Limb (tissue), 2 donors: ENCODE measurements around the gene LRRC72.
"Not testable (repeated sequence)": the region's sequence is repeated elsewhere in the genome, so short reads cannot be mapped to it uniquely, and the experiment has no call there.

Experiments
- DNase-seq, 2 donors: peaks; one replicate each; pipeline ENCODE4 v3.0.0-alpha.2; 2016; ENCODE audit errors: extremely low spot score in 2 of 2

The LRRC72 gene

DNA sequence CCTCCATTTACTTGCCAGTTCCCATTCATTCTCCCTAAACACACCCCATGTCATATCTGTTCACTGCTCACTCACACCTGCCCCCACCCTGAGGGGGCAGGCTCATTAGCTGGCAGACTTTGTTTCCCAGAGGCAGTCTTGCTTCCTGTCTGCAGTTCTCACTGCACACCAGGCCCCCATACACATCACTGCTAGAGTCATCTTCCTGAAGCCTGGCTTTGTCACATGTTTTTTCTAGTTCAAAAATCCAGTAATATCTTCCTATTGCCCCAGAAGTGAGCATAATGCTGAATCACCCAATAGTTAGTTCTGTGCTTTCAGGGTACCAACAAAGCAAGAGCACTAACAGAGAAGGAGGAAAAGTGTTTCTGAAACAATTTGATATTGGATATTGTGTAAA lies 1.9 kb downstream of the LRRC72 start:
- no peak for DNase-seq

DNA sequence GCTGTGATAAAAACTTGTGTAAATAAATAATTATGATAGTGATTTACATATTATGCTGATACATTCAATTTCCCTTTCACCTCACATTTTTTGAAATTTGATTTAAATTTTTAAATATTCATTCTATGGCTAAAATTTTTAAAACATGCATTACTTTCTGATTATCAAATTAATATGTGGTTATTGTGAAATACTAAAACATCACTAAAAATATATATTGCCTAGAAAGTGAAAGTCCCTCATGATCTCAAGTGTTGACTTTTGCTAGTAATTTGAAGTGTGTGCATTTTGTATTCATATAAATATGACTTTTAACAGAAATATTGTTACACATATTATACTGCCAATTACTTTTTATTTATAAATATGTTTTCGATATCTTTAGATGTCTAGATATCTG lies 3.1 kb downstream of the LRRC72 start:
- no peak for DNase-seq

- DNase-seq: no peak
These were observed 5.1 kb downstream of the LRRC72 start for GRCh38 chr7:16531707-16532106.

- DNase-seq: no peak
These were observed 5.6 kb downstream of the LRRC72 start for GRCh38 chr7:16532272-16532671.

GRCh38 chr7:16535500-16535899 lies 8.9 kb downstream of the LRRC72 start:
- DNase-seq: no peak

DNA sequence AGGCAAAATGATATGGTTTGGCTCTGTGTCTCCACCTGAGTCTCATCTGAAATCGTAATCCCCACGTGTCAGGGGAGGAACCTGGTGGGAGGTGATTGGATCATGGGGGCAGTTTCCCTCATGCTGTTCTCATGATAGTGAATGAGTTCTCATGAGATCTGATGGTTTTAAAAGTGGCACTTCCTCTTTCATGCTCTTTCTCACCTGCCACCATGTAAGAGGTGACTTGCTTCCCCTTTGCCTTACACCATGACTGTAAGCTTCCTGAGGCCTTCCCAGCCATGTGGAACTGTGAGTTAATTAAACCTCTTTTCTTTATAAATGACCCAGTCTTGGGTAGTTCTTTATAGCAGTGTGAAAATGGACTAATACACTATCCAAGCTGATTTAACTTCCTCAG lies 13.9 kb downstream of the LRRC72 start:
- not testable (repeated sequence) for DNase-seq

GRCh38 chr7:16542401-16542800 lies 15.8 kb downstream of the LRRC72 start:
- DNase-seq: no peak

GRCh38 chr7:16543456-16543855 lies 16.8 kb downstream of the LRRC72 start:
- no peak for DNase-seq

- no peak for DNase-seq
These were observed 20.4 kb downstream of the LRRC72 start for GRCh38 chr7:16546921-16547505.

DNA sequence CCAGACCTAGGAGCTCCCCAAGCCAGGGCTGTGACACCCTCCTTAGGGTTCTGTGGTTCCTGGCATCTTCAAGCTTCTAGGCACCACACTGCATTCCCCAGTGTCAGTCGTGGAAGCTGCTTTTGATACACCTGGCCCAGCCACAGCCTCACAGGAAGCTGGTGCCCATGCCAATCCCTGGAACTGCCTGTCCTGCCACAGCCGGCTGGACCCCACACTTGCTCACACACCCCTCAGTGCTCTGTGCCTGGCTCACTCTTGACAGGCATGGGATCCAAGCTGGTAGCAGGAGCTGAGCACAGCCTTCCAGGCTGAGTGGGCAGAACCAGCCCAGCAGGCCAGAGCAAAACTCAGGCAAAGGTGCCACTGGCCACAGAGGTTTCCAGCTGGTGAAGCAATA lies 21.8 kb downstream of the LRRC72 start:
- no peak for DNase-seq

GRCh38 chr7:16550671-16551070 lies 24.0 kb downstream of the LRRC72 start:
- DNase-seq: no peak

DNA sequence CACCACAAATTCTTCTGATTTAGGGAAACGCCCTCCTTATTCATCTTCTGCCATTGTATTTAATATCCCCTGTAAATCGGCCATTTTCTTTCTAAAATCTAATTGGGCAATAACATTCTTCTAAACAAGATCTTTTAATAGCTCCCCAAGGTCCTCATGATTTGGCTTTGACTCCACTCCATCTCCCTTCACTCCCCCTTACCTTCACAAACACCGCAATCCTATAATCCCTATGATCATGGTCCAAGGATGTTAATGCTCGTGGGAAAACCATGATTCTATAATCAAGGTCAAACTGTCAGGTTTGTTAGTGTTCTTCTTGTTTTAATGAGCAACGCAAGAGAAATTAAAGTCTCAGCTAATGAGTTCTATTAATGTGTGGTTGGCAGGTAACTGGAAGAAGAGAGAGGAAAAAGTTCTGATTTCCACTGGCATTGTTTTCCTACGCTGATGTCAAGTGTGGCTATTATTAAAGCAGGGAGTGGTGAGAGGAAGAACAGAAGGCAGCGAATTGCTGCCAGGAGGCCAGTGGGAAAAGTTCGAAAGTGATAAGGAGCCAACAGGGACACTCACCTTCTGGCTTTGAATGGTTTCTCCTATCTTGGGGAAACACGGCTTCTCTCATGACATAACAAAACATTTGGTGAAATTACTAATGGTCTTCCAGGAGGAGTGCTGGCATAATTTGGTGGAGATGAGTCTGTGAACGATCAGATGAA lies 28.1 kb downstream of the LRRC72 start:
- no peak for DNase-seq

DNA sequence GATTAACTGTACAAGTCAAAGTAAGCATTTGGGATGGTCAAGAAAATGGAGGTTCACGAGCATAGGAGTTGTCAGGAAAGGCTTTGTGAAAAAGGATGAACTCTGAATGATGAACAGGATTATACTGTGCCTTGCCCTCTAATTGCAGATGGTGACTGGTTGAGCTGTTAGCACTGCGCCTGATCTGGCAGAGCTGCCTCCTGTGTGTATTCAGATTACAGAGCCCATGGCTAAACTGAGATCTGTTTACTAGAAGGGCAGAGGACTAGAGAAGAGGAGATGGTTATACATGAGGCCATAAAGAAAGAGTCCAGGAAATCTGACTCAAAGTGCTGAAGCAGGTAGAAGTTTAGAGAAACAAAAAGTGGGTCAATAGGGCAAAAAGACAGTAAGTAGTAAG lies 29.7 kb downstream of the LRRC72 start:
- no peak for DNase-seq

GRCh38 chr7:16558761-16559302 lies 32.2 kb downstream of the LRRC72 start:
- no peak for DNase-seq

GRCh38 chr7:16559497-16560179 lies 33.0 kb downstream of the LRRC72 start:
- no peak for DNase-seq

GRCh38 chr7:16561943-16562342 lies 35.3 kb downstream of the LRRC72 start:
- no peak for DNase-seq

DNA sequence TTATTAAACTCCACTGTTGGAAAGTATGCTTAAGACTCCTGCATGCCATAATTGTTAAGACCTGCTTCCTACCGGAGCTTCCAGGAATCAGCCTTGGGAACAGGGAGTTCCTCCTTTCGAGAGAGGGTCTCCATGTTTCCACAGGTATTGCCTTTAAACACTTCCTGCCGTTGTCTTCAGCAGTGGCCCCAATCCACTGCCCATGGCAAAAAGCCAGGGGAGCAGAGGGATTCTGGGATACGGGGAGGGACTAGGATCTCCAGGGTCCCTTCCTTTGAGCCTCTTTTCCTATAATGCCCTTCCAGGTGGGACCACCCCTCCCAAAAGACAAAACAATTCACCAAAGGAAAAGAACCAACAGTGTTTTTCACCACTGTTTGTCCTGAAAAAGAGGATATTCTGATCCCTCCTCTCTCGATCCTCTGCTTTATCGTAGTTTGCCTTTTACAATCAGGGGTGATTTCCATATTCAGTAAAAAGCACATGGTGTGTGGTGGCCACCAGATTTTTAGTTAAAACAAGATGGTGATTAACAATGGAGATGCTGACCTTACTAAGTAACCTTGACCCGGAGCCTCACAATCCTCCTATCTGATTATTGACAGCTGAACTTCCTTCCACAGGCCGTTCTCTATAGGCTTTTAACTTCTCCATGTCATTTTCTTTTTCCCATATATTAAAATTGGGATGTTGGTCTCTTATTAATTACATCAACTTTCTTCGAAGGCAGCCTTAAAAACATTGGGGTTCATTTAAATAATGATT lies 36.0 kb downstream of the LRRC72 start:
- no peak for DNase-seq

- DNase-seq: no peak
These were observed 36.8 kb downstream of the LRRC72 start for GRCh38 chr7:16563281-16564022.

- peak in 1 of 2 donors; percentile 13 for DNase-seq
These were observed 37.4 kb downstream of the LRRC72 start for GRCh38 chr7:16564023-16564380.

GRCh38 chr7:16564909-16565426 lies 38.3 kb downstream of the LRRC72 start:
- DNase-seq: peak in 1 of 2 donors; percentile 89

DNA sequence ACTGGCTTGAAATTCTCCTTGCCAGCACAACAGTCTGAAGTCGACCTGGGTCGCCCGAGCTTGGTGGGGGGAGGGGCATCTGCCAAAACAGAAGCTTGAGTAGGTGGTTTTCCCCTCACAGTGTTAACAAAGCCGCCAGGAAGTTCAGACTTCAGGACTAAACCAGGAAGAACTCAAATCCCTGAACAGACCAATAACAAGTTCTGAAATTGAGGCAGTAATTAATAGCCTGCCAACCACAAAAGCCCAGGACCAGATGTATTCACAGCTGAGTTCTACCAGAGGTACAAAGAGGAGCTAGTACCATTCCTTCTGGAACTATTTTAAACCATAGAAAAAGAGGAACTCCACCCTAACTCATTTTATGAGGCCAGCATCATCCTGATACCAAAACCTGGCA lies 45.3 kb downstream of the LRRC72 start:
- no peak for DNase-seq
